Stimulated activated CD4-positive, alpha-beta T cell treated with anti-CD3 and anti-CD28 coated beads, Interleukin-4, amount 100 ng/mL, for 4 hours (primary cell): ENCODE data around the gene ORM2.
"Not testable (repeated sequence)": the region's sequence is repeated elsewhere in the genome, so short reads cannot be mapped to it uniquely, and the experiment has no call there.

Experiments
- DNase-seq, 2 experiments: peaks; one replicate each; pipeline ENCODE4 v3.0.0-alpha.2; 2020

Gene ORM2

GRCh38 chr9:114332474-114333040 lies 2.9 kb downstream of the ORM2 start:
- not testable (repeated sequence) for DNase-seq

GRCh38 chr9:114333718-114334117 lies 4.0 kb downstream of the ORM2 start:
- DNase-seq = not testable (repeated sequence)

- no peak for DNase-seq
Measured at GRCh38 chr9:114334490-114334889, 4.8 kb downstream of the ORM2 start.

- DNase-seq = no peak
Measured at GRCh38 chr9:114335745-114336144, 6.1 kb downstream of the ORM2 start.

DNA sequence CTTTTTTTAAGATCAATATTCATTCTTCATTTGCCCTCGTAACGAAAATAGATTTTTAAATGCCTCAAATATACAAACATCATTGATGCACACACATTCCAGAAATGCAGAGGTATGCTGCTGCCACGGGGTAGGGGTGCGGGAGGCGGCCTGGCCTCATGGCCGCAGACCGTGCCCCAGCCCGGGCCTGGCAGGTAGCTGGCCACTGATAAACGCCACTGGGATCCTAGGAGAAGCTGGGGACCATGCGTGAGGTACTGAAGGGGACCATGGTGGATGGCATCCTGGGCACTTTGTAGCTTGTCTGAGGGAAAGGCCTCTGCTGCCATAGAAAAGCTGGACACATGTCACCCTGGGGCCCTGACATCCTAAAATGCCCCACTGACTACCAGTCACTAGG lies 6.5 kb downstream of the ORM2 start:
- no peak for DNase-seq

GRCh38 chr9:114336699-114337395 lies 7.2 kb downstream of the ORM2 start:
- no peak for DNase-seq

- DNase-seq = no peak
Measured at GRCh38 chr9:114338187-114338586, 8.5 kb downstream of the ORM2 start.

- peak; percentile 32 to 63 for DNase-seq
Measured at GRCh38 chr9:114339130-114339908, 9.7 kb downstream of the ORM2 start.

DNA sequence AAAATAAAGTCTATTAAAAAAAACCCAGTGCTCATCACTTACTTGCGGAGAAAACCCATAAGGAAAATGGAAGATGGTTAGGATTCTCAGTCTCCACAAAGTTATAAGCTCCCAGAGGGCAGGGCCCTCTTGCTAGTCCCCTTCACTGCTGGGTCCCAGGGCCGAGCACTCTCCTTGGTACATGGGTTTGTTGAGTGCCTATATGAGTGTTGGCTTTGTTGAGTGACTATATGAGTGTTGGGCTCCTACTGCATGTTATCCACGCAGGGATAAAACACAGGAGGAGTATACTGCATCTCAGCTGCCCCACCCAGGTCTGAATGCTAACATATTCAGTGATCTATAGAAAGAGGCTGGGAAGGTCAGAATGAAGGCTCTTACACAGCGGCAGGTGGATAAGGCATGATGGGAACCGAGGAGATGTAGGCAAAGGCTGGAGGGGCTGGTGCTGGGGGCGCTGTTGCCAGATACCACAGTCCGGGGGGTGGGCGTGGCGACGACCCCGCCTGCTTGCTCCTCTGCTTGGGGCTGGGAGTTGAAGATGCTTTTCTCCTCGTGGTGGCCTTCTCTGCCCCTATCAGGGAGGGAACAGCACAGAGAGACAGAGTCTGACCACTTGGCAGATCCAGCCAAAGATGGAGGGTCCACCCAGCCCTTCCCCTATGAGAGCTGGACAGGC lies 11.6 kb downstream of the ORM2 start:
- DNase-seq = no peak

- DNase-seq = no peak
Measured at GRCh38 chr9:114341991-114342390, 12.3 kb downstream of the ORM2 start.

DNA sequence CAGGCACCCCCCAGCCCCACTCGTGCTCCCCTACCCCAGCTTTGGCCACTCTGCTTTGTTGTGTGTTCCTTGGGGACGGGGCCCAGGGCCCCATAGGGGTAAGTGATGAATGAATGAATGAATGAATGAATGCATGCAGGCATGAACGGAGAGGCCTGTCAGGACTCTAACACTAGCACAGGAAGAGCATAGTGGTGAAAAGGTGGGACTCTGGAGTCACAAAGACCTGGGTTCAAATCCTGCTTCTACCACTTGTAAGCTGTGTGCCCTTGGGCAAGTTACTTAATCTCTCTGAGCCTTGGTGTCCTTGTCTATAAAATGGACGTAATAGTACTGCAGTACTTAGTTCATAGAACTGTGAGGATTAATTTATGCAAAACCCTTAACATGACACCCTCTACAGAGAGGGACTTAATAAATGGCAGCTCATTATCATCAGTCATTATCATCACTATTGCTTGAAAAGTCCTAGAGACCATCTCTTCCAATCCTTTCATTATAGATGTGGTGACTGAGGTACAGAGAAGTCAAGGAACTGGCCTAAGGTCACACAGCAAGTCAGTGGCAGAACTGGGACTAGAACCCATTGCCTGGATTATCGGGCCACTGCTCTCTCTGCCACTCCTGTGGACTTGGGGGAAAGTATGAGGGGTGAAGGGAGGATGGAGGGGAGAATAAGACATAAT lies 13.2 kb downstream of the ORM2 start:
- DNase-seq = no peak

- DNase-seq = no peak
Measured at GRCh38 chr9:114343471-114344187, 14.0 kb downstream of the ORM2 start.

DNA sequence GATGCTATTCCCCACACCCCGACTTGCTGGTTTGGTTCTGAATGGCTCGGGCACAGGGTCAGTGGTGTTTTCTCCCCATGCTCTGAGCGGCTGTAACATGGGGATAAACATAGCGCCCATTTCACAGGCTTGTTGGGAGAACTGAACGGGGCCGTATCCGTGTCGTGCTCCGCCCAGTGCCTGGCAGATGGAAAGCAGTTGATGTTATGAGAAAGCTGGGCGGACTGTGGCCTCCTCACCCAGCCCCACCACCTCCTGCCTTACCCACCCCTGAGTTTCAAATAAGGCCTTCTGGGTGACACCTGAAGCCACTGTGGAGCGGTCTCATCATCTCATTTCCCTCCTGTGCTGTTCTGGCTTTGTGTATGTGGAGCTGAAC lies 14.5 kb downstream of the ORM2 start:
- no peak for DNase-seq

- no peak for DNase-seq
Measured at GRCh38 chr9:114344692-114345091, 15.0 kb downstream of the ORM2 start.

DNA sequence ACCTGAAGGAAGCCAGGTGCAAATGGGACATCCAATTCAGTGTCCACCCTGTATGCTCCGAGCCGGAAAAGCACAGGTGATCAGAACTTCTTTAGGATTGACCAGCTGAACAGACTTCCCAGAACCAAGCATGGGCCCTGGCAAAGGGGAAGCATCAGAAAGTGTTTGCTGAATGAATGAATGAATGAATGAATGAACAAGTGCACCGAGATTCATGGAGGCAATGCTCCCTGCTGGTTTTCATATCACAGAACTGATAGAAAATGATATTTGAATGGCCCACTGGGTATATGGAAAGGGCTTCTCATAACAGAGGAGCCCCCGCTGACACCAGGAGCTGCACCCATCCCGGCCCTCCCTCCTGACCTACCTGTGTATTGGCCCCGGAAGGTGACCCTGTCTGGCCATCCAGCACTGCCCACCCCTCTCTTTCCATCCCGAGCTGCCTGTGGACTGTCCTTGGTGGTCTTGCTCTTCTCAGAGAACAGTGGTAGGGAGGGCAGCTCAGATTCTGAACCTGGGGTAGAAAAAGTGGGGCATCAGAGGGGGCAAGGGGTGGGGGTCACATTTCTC lies 15.9 kb downstream of the ORM2 start:
- no peak for DNase-seq

- DNase-seq = no peak
Measured at GRCh38 chr9:114346146-114346545, 16.5 kb downstream of the ORM2 start.

- no peak for DNase-seq
Measured at GRCh38 chr9:114347675-114348074, 18.0 kb downstream of the ORM2 start.

GRCh38 chr9:114348261-114348905 lies 18.7 kb downstream of the ORM2 start:
- no peak for DNase-seq

GRCh38 chr9:114348906-114349482 lies 19.3 kb downstream of the ORM2 start:
- DNase-seq = peak; percentile 76 to 81

DNA sequence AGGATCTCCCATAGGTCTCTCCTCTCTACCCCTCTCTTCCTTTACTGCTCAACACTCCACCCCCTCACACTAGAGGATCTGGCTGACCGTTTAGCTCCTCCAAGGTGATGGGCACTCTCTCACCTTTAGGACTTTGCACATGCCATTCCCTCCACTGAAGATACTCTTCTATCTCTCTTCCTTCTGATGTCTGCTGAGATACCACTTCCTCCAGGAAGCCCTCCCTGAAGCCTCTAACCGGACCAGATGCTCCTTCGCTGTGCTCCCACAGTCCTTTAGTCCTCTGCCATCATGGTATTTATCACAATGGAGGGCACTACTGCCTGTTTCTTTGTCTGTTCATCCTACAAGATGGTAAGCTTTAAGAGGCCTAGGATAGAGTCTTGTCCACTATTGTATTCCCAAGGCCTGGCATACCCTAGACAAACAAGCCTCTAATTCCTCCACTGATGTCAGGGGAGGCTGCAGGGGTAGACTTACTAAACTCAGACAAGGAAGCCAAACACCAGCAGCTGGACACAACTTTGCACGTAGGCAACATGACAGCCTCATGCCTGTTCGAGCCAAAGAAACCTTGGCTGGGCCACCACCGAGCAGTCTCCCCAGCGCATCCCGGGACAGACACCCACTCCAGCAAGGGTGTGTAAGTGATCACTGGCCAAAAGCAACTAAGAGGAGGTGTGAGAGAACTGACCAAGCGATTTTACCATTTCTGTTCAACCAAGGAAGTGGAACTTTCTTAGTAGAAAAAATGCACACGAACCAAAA lies 20.2 kb downstream of the ORM2 start:
- no peak for DNase-seq
